GM21515 (cell line): ENCODE results near the gene MDM4.
A peak's percentile ranks its signal among the peaks of the same experiment; 100 is the strongest.
"Not testable (repeated sequence)": the region's sequence is repeated elsewhere in the genome, so short reads cannot be mapped to it uniquely, and the experiment has no call there.

Experiments used
- ATAC-seq: cut with Tn5 transposase; IDR thresholded peaks from one replicate; pipeline ENCODE4 v1.9.1; 2021; ENCODE audit not compliant: unreplicated experiment

MDM4 gene

GRCh38 chr1:204513117-204513716, 3.0 kb upstream of the MDM4 start:
- peak; percentile 45 for ATAC-seq

GRCh38 chr1:204514828-204515227, 1.4 kb upstream of the MDM4 start:
- no peak for ATAC-seq

DNA sequence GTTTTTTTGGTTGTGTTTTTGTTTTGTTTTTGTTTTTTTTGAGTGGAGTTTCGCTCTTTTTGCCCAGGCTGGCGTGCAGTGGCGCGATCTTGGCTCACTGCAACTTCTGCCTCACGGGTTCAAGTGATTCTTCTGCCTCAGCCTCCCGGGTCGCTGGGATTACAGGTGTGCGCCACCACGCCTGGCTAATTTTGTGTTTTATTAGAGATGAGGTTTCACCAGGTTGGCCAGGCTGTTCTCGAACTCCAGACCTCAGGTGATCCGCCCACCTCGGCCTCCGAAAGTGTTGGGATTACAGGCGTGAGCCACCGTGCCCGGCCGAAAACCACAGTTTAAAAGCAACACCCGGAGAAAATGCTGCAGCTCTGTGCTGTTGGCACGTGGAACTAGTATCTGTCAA, 1.2 kb downstream of the MDM4 start:
- not testable (repeated sequence) for ATAC-seq

GRCh38 chr1:204520834-204521709, 4.9 kb downstream of the MDM4 start:
- peak; percentile 53 for ATAC-seq

DNA sequence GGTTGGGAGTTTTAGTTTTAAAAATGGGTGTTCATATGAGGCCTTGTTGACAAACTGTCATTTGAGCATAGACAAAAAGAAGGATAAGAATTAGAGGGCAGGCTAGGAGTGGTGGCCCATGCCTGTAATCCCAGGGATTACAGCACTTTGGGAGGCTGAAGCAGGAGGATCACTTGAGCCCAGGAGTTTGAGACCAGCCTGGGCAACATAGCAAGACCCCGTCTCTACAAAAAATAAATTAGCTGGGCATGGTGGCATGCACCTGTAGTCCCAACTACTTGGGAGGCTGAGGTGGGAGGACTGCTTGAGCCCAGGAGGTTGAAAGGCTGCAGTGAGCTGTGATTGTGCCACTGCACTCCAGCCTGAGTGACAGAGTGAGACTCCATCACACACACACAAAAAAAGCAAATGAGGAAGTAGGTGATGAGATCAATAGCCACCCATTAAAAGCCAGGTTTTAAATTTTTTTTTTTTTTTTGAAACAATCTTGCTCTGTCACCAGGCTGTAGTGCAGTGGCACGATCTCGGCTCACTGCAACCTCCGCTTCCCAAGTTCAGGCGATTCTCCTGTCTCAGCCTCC, 5.8 kb downstream of the MDM4 start:
- not testable (repeated sequence) for ATAC-seq

- no peak for ATAC-seq
These were observed 7.5 kb downstream of the MDM4 start for GRCh38 chr1:204523605-204524215.

DNA sequence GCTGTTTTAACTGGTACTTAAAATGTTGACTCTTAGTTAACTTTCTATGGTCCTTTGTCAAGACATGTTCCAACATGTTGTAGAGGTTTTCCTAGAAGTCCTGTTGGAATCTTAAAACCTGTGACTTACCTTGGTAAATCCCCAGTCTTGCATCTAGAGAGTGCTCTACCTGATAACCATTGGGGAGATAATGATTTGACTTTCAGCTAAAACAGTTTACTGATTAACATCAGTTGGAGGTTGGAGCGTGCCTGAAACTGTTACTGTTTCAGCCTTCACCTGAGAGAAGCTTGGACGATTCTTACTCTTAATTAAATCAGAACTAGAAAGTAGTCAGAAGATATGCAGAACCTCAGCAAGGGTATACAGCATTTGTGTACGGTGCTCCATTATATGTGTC, 8.8 kb downstream of the MDM4 start:
- no peak for ATAC-seq

DNA sequence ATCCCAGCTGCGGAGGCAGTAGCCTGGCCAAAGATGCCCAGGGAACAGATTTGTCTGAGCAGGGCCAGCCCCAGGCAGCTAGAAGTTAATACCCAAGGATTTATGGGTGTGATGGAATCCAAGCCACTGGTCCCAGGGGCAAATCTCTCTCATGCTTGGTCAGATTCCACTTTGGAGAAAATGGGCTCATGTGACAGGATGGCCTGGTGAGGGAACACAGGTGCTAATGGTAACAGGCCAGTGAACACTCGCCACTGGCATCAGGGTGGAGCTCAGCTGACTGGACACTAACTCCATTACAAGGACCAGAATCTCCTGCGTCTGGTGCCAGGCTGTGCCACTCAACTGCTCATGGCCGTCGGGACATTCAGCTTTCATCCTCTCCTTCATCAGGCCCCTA, 12.0 kb downstream of the MDM4 start:
- ATAC-seq, result no peak

GRCh38 chr1:204528677-204529076, 12.5 kb downstream of the MDM4 start:
- ATAC-seq, result no peak

GRCh38 chr1:204529371-204529895, 13.2 kb downstream of the MDM4 start:
- no peak for ATAC-seq

GRCh38 chr1:204530932-204531331, 14.7 kb downstream of the MDM4 start:
- ATAC-seq, result peak; percentile 75

GRCh38 chr1:204532832-204533231, 16.6 kb downstream of the MDM4 start:
- ATAC-seq, result no peak

- ATAC-seq, result no peak
These were observed 25.4 kb downstream of the MDM4 start for GRCh38 chr1:204541626-204542025.

DNA sequence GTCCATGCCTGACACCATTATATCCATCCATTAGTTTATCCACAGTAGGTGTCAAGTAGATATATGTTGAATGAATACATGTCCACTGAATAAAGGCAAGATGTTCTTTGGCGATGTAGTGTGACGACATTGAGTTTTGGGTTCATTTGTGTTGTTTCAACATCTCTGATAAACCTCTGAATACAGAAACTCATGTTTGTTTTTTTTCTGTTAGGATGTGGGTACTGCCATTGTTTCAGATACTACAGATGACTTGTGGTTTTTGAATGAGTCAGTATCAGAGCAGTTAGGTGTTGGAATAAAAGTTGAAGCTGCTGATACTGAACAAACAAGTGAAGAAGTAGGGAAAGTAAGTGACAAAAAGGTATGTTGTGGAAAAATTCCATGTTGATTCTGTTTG, 28.1 kb downstream of the MDM4 start:
- ATAC-seq, result no peak

DNA sequence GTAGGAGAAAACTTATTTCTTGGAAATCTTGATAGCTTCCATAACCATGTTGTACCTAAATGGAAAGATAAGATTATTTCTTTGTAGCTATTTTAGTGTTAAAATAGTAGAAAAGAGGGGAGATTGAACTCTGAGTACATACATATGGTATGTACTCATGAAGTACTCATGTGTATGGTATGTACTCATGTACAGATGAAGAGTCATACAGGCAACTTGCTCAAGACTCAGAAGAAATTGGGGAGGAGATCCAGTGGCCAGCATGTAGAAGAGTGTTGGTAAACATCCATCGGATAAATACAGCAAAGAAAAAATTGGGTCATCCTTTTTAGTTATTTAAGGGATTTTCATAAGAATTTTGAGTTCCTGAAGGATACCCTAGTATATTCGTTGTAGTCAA, 29.0 kb downstream of the MDM4 start:
- no peak for ATAC-seq

DNA sequence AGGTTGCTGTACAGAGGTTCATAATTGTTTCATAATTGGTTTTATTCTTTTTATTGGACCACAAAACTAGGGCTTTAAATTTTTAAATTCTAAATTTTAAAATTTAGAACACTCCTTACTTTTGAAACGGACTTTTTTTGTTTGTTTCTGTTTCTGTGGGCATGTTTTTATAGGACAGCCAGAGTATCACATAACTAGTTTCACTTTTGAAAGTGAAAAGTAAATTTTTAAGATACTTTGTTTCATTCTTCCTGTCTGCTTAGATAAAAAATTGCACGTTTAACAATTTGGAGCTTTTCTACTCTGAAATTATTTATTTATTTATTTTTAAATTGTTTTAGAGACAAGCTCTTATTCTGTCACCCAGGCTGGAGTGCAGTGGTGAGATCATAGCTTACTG, 29.7 kb downstream of the MDM4 start:
- no peak for ATAC-seq

DNA sequence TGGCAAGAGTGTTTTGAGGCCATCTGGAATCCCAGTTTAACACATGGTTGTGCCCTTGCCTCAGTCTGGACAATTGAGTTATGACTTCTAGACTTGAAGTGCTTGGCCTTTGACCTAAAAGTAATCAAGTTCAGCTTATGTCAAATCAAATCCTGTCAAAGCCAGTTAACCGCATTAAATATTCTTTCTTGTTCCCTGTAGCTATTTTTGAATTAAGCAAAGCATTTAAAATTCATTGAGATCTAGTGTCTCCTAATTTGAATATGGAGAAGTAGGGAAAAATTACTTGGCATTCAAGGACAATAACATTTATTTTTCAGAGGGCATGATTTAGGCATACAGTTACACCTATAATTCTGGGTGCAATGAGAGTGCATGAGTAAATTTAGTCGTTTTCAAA, 32.1 kb downstream of the MDM4 start:
- ATAC-seq, result no peak

- ATAC-seq, result no peak
These were observed 33.1 kb downstream of the MDM4 start for GRCh38 chr1:204549313-204549712.

- no peak for ATAC-seq
These were observed 34.7 kb downstream of the MDM4 start for GRCh38 chr1:204550926-204551325.

GRCh38 chr1:204556458-204557052, 40.3 kb downstream of the MDM4 start:
- no peak for ATAC-seq

GRCh38 chr1:204558467-204558866, 42.3 kb downstream of the MDM4 start:
- ATAC-seq, result no peak
